HFF-Myc (cell line): Measurements from ENCODE around the gene PDS5A.
"Not testable (repeated sequence)": the region's sequence is repeated elsewhere in the genome, so short reads cannot be mapped to it uniquely, and the experiment has no call there.

Experiments
- DNase-seq: peaks from one replicate; pipeline ENCODE4 v3.0.0-alpha.2; 2011; ENCODE audit warnings: low read depth; ENCODE audit errors: extremely low read depth
- H3K4me3 ChIP-seq: replicated peaks from 2 replicates; pipeline ENCODE4 v1.5.1; 2011; ENCODE audit warnings: low read depth, mild to moderate bottlenecking, control low read depth, low read length
- CTCF ChIP-seq: IDR thresholded peaks from 2 replicates; pipeline ENCODE4 v1.5.1; 2012; ENCODE audit warnings: mild to moderate bottlenecking, low read depth, low read length, control low read depth; ENCODE audit errors: missing control alignments

Gene PDS5A

DNA sequence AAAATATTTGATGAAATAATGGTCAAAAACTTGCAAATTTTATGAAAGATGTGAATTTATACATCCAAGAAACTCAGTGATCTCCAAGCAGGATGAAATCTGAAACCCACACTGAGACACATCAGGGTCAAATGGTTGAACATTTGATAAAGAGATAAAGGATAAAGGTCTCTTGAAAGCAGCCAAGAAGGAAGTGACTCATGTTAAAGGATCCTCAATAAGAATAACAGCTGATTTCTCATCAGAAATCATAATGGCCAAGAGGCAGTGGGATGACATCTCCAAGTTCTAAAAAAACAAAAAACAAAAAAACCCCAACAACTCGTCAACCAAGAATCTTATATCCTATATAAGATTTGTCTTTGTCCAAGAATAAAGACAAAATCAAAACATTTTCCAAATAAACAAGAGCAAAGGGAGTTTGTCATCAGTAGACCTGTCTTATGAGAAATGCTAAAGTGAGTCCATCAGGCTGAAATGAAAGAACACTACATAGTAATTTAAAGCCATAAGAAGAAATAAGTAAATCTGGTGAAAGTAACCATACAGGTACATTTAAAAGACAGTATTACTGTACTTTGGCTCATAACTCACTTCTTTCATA, 121.7 kb downstream of the PDS5A start:
- no peak overlapping the region for H3K4me3 ChIP-seq
- no peak for TF ChIP-seq CTCF
- DNase-seq, result no peak

DNA sequence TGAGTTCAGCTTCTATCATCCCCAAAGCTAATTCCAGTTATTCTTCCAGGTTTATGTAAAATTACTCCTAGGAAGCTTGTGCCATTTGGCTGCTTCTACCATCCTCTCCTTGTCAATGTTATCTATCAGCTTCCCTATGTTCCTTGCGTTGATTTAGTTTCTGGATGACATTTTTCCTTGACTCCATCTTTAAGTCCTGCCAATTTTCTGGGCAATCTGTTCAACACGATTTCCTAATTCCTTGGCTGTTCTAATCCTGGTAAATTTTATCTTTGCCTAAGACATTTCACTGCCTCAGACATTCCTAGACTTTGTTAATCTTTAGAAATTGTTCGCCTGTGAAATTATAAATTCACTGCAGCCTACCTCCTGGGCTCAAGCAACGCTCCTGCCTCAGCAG, 125.1 kb downstream of the PDS5A start:
- H3K4me3 ChIP-seq, result no peak overlapping the region
- DNase-seq, result no peak
- TF ChIP-seq CTCF, result no peak

DNA sequence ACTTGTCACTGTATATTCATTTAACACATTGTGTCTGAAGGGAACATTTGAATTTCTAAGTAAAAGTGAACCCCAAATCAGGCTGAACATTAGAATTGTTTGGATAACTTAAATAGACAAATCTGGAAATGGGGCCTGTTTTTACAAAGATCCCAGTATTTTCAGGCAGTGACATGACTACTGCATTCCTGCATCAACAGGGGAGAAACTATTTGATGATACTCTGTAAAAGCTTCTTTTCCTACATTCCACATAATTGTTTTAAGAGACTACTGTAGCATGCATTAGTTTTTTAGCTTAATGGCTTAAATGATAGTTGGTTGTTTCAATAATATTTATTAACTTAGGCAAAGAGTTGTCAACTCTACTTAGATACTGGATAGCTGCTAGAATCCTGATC, 127.0 kb downstream of the PDS5A start:
- DNase-seq, result no peak
- H3K4me3 ChIP-seq, result no peak overlapping the region
- TF ChIP-seq CTCF, result no peak

GRCh38 chr4:39846705-39847104, 131.0 kb downstream of the PDS5A start:
- no peak for DNase-seq
- TF ChIP-seq CTCF, result no peak
- no peak overlapping the region for H3K4me3 ChIP-seq

DNA sequence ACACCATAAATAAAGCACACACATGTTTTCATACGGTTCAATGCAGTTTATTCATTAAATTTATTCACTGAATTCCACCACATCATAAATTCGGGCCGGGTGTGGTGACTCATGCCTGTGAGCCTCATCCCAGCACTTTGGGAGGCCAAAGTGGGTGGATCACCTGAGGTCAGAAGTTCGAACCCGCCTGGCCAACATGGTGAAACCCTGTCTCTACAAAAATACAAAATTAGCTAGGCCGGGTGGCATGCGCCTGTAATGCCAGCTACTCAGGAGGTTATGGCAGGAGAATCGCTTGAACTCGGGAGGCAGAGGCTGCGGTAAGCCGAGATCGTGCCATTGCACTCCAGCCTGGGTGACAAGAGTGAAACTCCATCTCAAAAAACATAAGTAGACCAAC, 131.6 kb downstream of the PDS5A start:
- TF ChIP-seq CTCF, result no peak
- no peak for DNase-seq
- no peak overlapping the region for H3K4me3 ChIP-seq

DNA sequence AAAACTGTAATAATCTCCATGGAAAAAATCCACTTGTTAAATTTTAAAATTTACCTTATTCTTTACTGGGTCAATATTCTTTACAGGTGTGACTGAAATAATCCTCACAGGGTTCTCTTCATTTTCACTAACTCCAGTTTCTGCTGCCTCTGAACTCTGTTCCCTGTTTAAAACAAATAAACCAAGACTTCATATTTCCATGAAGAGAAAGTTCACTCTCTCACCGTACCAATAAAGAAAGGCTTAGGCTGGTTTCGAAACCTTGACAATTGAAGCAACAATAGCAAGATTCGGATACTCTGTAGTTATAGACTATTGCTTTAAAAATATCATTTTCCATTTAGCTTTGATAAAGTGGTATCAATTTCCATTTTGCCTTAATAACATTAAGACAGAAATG, 135.8 kb downstream of the PDS5A start:
- no peak for DNase-seq
- H3K4me3 ChIP-seq, result no peak overlapping the region
- TF ChIP-seq CTCF, result no peak

- DNase-seq, H3K4me3 ChIP-seq: not testable (repeated sequence)
Observed at GRCh38 chr4:39840516-39840915, 137.2 kb downstream of the PDS5A start.
